ENCODE results near the gene EIF4H.
"Not testable (repeated sequence)": the region's sequence is repeated elsewhere in the genome, so short reads cannot be mapped to it uniquely, and the experiment has no call there.

The EIF4H gene

DNA sequence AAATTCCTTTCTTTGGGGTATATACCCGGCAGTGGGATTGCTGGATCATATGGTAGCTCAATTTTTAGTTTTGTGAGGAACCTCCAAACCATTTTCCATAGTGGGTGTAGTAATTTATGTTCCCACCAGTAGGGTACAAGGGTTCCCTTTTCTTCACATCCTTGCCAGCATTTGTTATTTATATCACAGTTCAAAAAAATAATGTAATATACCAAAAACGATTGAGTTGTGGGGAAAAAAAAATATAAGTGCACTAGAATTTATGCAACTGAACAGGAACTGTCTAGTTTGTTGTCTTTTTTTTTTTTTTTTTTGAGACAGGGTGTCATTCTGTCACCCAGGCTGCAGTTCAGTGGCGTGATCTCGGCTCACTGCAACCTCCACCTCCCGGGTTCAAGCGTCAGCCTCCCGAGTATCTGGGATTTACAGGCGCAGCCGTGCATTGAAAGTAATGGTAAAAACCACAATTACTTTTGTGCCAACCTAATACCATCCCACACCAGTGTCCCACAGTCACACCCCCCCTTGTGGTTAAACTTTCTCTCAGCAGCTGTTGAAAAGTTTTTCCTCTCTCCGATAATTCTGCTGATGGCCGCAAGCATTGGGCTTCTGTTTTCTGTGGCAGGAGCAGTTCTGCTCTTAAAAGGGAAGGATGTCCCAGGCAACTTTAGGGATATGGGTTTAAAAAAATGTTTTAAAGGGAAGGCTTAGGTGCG, 28.8 kb downstream of the EIF4H start:
- DNase-seq, result peak; percentile 29 to 43

DNA sequence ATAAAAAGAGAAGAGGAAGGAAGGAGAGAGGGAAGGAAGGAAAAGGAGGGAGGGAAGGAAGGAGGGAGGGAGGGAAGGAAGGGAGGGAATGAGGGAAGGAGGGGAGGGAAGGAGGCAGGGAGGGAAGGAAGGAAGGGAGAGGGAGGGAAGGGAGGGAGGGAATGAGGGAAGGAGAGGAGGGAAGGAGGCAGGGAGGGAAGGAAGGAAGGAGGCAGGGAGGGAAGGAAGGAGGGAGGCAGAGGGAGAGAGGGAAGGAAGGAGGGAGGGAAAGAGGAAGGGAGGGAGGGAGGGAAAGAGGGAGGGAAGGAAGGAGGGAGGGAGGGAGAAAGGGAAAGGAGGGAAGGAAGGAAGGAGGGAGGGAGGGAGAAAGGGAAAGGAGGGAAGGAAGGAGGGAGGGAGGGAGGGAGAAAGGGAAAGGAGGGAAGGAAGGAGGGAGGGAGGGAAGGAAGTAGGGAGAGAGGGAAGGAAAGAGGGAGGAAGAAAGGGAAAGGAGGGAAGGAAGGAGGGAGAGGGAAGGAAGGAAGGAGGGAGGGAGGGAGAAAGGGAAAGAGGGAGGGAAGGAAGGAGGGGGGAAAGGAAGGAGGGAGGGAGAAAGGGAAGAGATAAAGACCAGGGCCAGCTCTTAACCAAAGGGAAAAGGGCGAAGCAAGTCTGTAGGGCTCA, 29.9 kb downstream of the EIF4H start:
- DNase-seq, result no peak

DNA sequence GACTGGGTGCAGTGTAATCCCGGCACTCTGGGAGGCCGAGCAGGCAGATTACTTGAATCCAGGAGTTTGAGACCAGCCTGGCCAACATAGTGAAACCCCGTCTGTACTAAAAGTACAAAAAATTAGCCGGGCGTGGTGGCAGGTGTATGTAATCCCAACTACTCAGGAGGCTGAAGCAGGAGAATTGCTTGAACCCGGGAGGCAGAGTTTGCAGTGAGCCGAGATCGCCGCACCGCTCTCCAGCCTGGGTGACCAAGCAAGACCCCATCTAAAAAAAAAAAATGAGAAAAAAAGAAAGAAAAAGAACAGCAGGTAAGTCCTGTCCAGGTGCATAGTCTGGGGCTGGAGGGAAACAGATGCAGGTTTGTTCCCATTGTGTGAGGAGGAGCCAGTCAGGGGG, 31.9 kb downstream of the EIF4H start:
- not testable (repeated sequence) for DNase-seq

DNA sequence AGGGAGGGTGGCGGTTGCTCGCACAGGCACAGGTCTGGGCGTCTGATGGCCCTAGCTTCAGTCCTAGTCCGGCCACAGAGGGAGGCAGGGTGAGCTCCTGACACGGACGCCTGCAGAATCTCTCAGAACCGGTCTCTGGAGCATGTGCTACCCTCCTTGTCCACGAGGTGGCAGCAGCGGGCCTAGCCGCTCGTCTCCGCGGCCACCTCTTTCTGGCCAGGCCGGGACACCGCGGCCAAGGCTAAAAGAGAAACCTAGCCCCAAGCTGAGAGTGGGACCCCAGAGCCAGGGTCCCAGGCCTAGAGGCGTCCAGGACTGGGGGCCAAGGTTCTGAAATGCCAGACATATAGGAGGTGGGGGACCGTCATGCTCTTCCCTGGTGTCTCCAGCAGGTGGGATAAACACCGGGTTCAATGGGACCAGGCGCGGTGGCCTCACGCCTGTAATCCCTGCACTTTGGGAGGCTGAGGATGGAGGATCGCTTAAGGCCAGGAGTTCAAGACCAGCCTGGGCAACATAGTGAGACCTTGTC, 32.5 kb downstream of the EIF4H start:
- peak; percentile 78 for DNase-seq

DNA sequence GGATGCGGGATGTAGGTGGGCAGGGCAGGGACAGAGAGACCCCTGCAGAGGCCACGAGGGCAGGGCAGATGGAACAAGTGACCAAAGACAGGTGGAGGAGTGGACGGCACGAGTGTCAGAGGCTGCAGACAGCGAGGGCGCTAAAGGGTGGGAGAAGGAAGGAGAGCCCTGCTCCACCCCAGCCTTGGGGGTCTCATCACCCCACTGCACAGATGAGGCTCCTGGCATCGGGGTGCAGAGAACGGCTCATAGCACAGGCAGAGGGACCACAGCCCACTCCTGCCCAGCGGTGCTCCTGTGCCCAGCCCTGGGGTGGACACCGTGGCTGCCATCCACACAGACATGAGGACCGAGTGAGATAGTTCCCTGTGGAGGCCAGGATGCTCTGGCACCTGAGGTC, 33.4 kb downstream of the EIF4H start:
- DNase-seq, result no peak

DNA sequence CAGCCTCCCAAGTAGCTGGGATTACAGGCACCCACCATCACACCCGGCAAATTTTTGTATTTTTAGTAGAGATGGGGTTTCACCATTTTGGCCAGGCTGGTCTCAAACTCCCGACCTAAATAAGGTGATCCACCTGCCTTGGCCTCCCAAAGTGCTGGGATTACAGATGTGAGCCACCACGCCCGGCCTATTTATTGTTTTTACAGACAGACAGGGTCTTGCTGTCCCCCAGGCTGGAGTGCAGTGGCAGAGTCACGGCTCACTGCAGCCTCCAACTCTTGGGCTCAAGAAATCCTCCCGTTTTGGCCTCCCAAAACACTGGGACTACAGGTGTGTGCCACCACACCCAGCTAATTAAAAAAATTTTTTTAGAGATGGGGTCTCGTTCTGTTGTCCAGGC, 34.1 kb downstream of the EIF4H start:
- DNase-seq, result not testable (repeated sequence)

DNA sequence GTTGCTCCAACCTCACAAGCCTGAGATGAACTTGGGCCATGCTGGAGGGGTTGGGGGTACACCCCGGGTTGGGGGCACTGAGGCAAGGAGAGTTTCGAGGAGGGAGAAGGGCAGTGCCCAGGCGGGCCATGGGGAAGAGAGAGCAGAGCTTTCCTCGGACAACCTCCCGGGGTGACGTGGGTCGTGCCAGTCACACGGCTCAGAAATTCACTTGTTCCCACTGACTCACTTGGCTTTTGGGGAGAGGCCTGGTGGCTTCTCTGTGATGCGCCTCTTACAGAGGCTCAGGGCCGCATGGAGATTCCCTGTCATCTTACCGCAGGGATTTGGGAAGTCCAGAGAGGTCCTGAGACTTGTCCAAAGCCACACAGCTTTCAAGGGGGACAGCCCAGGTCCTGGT, 38.5 kb downstream of the EIF4H start:
- DNase-seq, result no peak

DNA sequence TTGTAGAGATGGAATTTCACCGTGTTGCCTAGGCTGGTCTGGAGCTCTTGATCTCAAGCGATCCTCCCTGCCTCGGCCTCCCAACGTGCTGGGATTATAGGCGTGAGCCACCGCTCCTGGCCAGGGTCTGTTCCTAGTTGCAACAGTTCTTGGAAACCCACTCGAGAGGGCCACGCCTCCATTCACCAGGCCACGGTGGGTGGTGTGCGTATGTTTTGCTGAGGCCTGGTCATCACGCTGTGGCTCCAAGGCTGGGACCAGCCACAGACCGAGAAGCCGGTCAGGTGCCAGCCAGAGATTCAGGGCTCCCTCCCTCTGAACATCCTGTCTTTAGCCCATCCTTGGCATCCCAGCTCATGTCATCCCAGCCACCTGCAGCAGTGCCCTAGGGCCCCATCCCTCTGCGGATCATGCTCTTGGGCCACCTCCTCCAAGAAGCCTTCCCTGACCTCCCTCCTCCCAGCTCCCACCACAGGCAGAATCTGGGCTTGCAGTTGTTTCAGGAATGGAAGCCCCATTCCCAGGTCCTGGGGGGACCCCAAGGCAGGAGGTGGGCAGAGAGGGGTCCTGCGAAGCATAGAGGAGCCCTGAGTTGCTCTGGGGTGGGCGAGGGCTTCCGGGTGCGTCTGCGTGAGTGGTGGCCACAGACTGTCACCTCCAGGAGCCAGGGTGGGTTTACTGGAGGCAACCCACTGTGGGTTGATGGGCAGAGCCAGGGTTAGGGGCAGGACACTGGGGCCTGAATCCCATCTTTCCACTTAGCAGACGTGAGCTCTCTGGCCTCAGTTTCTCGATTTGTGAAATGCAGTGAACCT, 40.9 kb downstream of the EIF4H start:
- no peak for DNase-seq

DNA sequence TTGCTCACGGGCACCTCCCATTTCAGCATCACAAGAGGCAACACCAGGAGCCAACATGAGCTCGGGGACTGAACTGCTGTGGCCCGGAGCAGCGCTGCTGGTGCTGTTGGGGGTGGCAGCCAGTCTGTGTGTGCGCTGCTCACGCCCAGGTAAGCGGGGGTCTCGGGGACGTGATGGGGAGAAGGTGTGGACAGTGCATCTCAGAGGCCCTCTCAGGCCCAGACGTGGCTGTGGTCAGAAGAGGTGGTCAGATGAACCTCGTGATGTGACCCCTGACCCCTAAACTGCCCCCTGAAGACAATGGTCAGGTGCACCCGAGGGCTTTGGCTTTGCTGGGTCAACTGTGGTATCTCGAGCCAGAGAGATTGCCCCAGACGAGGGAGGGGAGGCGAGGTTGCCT, 41.8 kb downstream of the EIF4H start:
- no peak for DNase-seq

DNA sequence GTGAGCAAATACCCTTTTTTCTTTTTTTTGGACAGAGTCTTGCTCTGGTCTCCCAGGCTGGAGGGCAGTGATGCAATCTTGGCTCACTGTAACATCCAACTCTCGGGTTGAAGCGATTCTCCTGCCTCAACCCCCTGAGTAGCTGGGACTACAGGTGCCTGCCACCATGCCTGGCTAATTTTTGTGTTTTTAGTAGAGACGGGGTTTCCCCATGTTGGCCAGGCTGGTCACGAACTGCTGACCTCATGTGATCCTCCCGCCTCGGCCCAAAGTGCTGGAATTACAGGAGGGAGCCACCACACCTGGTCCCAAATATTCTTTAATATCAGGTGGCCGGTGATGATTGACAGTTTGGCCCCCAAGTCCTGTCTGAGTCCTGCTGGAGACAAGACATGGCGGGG, 42.2 kb downstream of the EIF4H start:
- DNase-seq, result no peak

DNA sequence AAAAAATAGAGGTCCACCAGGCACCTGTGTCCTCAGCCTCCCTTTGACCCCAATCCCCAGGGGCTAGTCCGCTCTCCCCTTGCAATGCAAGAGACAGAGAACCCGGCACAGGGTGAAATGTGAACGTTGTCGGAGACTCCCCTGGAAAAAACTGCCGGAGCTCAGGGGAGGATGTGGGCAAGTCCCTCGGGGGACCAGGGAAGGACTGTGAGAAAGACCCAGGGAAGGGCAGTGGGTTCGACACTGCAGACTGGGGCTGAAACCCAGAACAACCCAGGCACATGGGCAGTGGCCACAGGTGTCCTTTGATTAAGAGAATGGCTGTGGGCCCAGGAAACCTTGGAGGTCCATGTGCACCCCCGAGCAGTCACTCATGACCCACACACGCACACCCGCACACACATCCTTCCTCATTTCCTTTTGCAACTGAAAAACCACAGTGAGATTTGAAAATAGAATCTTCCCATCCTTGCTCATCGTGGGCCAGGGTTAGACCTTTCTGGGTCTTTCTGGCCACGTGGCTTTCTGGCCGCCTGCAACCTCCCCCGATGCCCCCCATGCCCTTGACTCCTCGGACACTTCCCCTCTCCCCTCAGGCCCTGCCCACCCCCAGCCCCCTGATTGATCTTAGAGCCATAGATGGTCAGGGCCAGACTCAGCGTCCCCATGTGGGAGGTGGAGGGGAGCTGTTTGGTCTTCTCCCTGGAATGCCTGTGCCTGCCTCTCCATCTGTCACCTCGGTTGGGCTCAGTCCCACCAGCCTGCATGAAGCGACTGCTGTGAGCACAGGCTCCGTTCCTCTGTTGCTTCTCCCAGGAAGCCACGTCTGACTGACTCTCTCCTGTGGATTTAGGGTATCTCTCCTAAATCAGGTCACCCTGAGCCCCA, 43.5 kb downstream of the EIF4H start:
- DNase-seq, result peak; percentile 19 to 33

DNA sequence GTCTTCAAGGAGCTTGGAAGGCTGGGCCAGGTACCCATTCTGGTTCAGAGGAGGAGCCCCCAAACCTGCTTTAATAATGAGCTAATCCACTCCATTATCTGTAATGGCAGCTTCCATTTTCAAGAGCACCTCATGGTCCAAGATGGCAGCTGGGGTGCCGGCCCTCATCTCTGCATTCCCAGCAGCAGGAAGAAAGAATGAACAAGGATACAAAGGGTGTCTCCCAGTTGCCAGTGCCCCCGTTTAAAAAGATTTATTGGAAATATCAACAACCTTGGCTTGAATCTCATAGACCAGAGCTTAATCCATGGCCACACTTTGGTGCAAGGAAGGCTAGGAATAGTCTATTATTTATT, 44.2 kb downstream of the EIF4H start:
- DNase-seq, result no peak

DNA sequence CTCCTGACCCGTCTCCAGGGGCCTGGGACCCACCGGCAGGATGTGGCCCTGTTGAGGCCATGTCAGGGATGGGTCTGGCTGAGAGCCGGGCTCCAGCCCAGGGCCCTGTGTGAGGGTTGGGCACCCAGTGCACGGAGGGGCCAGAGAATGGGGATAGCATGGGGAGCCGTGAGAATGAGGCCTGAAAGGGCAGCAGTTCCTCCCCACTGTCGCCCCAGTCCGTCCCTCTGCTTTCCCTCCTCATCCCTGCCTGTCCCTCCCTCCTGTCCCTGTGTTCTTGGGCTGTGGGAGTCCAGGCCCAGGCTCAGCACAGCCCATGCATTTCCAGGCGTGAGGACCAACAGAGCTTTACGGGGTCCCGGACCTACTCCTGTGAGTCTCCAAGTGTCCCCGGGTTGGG, 45.3 kb downstream of the EIF4H start:
- no peak for DNase-seq

DNA sequence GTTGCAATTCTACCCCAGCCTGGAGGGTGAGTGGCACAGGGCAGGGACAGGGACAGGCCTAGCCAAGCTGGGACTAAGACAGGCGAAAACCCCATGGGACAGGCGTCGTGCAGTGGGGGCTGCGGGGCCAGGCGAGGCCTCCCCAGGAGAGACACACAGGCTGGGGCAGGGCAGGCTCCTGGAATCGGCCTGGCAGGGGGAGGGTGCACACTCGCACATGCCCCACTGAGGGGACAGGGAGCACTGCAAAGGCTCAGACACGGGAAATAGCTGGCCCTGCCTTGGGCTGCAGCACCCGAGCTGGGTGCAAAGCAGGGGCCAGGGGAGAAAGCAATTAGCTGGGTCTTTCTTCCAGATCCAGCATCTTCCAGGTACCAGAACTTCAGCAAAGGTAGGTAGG, 46.1 kb downstream of the EIF4H start:
- DNase-seq, result no peak

DNA sequence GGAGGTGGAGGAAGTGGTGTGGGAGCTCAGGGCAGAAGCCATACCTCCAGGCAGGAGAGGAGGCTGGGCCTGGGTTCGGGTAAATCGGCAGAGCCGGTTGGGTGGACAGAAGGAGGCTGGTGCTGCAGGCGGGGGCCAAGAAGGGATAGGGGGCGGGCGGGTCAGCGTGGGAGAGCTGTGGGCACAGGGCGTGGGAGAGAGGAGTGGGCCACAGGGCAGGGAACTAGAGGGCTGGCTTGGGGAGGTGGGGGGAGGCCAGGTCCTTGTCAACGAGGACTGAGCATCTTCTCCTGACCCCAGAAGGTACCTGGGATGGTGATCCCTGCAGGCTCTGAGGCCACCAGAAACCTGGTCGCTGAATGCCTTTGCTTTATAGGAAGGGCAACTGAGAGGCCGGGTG, 47.6 kb downstream of the EIF4H start:
- no peak for DNase-seq

DNA sequence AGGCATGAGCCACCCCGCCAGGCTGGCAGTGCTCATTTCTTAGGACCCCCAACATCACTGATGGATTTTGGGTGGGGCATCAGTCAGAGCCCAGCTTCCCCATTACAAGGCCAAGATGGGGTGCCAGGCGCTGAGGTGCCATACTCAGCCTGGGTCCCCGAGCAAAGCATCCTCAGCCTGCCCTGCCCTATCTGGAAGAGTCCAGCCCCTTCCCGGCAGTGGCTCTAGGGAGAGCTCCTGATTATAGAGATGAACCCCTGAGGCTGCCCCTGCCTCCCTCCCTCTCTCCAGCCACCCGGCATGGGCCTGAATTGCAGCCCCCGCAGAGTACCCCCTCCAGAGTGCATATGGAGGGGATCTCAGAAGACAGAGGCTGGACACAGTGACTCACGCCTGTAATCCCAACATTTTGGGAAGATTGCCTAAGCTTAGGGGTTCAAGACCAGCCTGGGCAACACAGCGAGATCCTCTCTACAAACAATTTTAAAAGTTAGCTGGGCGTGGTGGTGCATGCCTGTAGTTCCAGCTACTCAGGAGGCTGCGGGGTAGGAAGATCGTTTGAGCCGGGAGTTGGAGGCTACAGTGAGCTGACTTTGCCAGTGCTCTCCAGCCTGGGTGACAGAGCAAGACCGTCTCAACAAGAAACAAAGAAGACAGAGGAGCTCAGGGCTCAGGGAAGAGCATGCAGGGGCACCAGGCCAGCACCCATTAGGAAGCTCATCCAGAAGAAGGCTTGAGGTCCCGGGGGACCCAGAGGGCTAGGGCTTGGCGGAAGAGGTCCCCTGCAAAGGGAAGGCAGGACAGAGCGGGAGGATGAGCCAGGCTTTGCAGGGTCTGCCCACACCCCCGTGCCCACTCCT, 48.9 kb downstream of the EIF4H start:
- no peak for DNase-seq

DNA sequence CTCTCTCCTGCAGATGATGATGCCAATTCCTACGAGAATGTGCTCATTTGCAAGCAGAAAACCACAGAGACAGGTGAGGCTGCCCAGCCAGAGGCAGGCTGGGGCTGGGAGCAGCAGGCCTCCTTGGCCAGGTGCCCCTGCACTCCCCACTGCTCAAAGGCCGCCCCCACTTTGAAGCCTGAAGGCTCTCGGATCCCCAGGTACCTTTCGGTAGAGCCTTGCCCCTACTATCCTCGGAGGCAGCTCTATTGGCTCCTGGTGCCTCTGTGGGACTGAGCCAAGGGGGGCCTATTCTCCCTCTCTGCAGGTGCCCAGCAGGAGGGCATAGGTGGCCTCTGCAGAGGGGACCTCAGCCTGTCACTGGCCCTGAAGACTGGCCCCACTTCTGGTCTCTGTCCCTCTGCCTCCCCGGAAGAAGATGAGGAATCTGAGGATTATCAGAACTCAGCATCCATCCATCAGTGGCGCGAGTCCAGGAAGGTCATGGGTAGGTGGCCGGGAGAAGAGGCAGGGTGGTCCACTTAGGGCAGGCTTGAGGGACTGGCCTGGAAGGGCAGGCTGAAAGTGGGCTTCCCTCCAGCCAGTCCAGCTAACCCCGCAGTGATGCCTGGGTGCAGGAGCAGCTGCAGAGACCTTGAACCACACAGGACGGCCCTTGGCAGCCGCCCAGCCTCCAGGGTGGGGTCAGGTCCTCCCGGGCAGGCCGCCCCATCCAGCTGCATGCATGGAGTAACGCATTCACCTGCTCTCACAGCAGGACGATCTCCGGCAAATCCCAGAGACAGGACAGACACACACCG, 49.8 kb downstream of the EIF4H start:
- no peak for DNase-seq

DNA sequence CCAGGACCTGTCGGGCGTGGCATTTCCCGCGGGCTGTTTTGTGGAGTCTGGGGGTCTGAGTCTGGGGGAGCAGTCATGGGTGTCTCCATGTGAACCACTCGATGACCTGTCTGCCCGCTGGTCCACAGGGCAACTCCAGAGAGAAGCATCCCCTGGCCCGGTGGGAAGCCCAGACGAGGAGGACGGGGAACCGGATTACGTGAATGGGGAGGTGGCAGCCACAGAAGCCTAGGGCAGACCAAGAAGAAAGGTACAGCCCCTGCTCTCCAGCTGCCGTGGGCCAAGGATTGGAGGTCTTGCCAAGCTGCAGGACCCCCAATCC, 50.3 kb downstream of the EIF4H start:
- no peak for DNase-seq

DNA sequence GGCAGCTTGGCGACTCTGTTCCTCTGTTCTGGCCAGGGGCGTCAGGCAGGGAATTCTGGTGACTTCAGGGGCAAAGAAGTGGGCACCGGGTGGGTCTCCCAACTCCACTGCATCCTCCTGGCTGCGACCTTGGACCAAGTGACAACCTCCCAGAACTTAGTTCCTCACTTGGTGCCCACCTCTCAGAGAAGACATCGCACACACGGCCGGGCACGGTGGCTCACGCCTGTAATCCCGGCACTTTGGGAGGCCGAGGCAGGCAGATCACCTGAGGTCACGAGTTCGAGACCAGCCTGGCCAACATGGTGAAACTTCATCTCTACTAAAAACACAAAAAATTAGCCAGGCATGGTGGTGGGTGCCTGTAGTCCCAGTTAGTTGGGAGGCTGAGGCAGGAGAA, 50.8 kb downstream of the EIF4H start:
- not testable (repeated sequence) for DNase-seq

DNA sequence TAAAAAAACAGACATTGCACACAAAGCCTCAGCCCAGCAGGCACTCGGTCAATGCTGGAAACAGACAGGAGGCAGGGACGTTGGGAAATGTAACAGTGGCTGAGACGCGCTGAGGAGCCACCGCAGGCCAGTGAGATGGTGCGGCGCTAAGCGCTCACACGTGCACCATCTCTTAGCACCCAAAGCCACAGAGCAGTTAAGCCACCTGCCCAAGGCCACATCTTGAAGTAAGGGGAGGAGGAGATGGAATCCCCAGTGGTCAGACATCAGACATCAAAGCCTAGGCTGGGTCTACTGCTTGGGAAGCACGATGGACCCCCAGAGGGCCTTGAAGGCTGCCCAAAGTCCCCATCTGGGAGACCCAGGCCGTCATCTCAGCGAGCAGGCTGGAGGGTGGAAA, 51.2 kb downstream of the EIF4H start:
- DNase-seq, result no peak

DNA sequence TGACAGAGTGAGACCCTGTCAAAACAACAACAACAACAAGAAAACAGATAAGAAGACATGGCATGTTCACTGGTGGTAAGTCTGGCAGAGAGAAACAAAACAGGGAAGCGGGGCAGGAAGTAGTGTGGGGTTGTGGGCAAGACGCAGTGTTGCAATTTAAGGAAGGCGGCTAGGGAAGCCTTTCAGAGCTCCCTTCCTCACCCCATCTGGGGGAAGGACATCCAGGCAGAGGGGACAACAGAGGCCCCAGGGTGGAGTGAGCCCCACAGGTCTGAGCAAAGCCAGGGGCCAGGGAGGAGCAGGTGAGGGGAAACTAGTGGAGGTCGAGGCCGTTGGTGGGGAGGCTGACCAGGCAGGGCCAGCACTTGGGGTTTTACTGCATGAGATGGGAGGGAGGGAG, 52.5 kb downstream of the EIF4H start:
- DNase-seq, result no peak
